ENCODE results near the gene STAT1.

DNA sequence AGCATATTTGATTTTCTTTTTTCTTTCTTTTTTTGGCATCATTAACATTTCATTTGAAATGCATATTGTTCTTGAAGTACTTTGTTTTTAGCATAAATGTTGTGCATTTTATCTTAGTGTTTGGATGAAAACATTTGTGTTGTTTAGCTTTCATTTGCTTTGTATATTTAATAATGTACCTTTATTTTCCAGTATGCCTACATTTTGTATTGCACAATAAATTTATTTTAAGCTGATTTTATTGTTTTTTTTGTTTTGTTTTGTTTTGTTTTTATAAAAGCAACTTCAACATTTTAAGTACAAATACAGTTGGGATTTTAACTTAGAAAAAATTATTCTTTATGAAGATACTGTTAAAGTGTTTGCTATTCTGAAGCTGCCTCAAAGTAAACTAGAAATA, 78.9 kb downstream of the STAT1 start:
- no peak for TF ChIP-seq CTCF (IDR thresholded peaks at IDR 0.05)
- no peak for TF ChIP-seq POLR2A (IDR thresholded peaks at IDR 0.05)
